SU-DHL-6 (cell line): ENCODE measurements around the gene DPP4.

Source experiments
- H2AFZ ChIP-seq: fragments of 200-600 bp; sonication (generic); 2 replicates; pipeline ENCODE4 v1.6.1; 2014; ENCODE audit warnings: low read depth, mild to moderate bottlenecking, moderate library complexity, mixed read lengths, antibody characterized with exemption, low read length; ENCODE audit not compliant: severe bottlenecking
- H3F3A ChIP-seq: fragments of 200-600 bp; shearing (Covaris generic); 2 replicates; pipeline ENCODE4 v1.6.0; 2016; ENCODE audit warnings: antibody characterized with exemption, mild to moderate bottlenecking; ENCODE audit not compliant: insufficient read depth
- H3K27ac ChIP-seq: fragments of 200-600 bp; sonication (generic); 2 replicates; pipeline ENCODE4 v1.5.1; 2016; ENCODE audit warnings: low read depth, mild to moderate bottlenecking, low read length, moderate library complexity, mixed read lengths
- H3K27me3 ChIP-seq: fragments of 200-600 bp; sonication (generic), shearing (Covaris generic); 2 replicates; pipeline ENCODE4 v1.6.0; 2014; ENCODE audit warnings: mild to moderate bottlenecking, low read length
- H3K36me3 ChIP-seq: fragments of 200-600 bp; sonication (generic); 2 replicates; pipeline ENCODE4 v1.6.1; 2014; ENCODE audit warnings: mild to moderate bottlenecking, low read length, mixed read lengths
- H3K4me2 ChIP-seq: fragments of 300-600, 200-600 bp; shearing (Covaris generic), sonication (generic); 2 replicates; pipeline ENCODE4 v1.6.0; 2014; ENCODE audit warnings: low read length, low read depth, mild to moderate bottlenecking; ENCODE audit not compliant: poor library complexity, severe bottlenecking
- H3K4me3 ChIP-seq: fragments of 200-600 bp; sonication (generic); 2 replicates; pipeline ENCODE4 v1.5.1; 2014; ENCODE audit warnings: antibody characterized with exemption, low read length, mild to moderate bottlenecking, mixed read lengths; ENCODE audit not compliant: insufficient read depth, poor library complexity, severe bottlenecking
- H3K79me2 ChIP-seq: fragments of 200-600 bp; sonication (generic); 2 replicates; pipeline ENCODE4 v1.6.1; 2014; ENCODE audit warnings: mild to moderate bottlenecking, low read length, moderate library complexity; ENCODE audit not compliant: insufficient read depth
- H3K9ac ChIP-seq: fragments of 200-600 bp; sonication (generic); 2 replicates; pipeline ENCODE4 v1.7.0; 2014; ENCODE audit warnings: mild to moderate bottlenecking, low read length
- H3K9me2 ChIP-seq: fragments of 200-600 bp; sonication (generic); replicated peaks from 2 replicates; pipeline ENCODE4 v1.6.1; 2014; ENCODE audit warnings: low read length; ENCODE audit not compliant: insufficient read depth
- H3K9me3 ChIP-seq: fragments of 200-600 bp; sonication (generic); 2 replicates; pipeline ENCODE4 v1.6.1; 2014; ENCODE audit warnings: low read length, mixed read lengths; ENCODE audit not compliant: insufficient read depth
- H4K20me1 ChIP-seq: fragments of 200-600 bp; sonication (generic); 2 replicates; pipeline ENCODE4 v1.6.1; 2014; ENCODE audit warnings: low read depth, mild to moderate bottlenecking, antibody characterized with exemption, low read length, moderate library complexity, mixed read lengths
- CTCF ChIP-seq: fragments of 200-600 bp; sonication (generic); IDR thresholded peaks from one replicate; pipeline ENCODE4 v1.5.1; 2017; ENCODE audit warnings: antibody characterized with exemption, mild to moderate bottlenecking, low read length, moderate library complexity; ENCODE audit not compliant: insufficient read depth, poor library complexity, severe bottlenecking
- EZH2phosphoT487 ChIP-seq: fragments of 200-600 bp; sonication (generic), shearing (Covaris generic); conservative IDR thresholded peaks from 2 replicates; pipeline ENCODE4 v1.6.1; 2018; ENCODE audit warnings: mild to moderate bottlenecking, antibody characterized with exemption, low read length, moderate library complexity, mixed read lengths

Gene DPP4

GRCh38 chr2:162017233-162017632, 56.8 kb downstream of the DPP4 start:
- H3K79me2 ChIP-seq, result no peaks in the 10 kb centered on the region
- H3K36me3 ChIP-seq, result no peaks in the 10 kb centered on the region
- no peak overlapping the region for H3K4me2 ChIP-seq
- H3K9me3 ChIP-seq, result no peaks in the 10 kb centered on the region
- H3K4me3 ChIP-seq, result no peak overlapping the region
- TF ChIP-seq EZH2phosphoT487, result no peak
- TF ChIP-seq CTCF, result no peak
- H4K20me1 ChIP-seq, result no peaks in the 10 kb centered on the region
- H2AFZ ChIP-seq, result no peak overlapping the region
- no peaks in the 10 kb centered on the region for H3F3A ChIP-seq
- H3K9me2 ChIP-seq, result no peaks in the 10 kb centered on the region
- no peak overlapping the region for H3K9ac ChIP-seq
- no peaks in the 10 kb centered on the region for H3K27me3 ChIP-seq
- H3K27ac ChIP-seq, result no peak overlapping the region

- no peak for TF ChIP-seq CTCF
- no peak for TF ChIP-seq EZH2phosphoT487
- Histone ChIP-seq H3K27ac (no peak overlapping the region), H3K9me3 (no peaks in the 10 kb centered on the region), H3K4me2 (no peak overlapping the region), H3K9ac (no peak overlapping the region), H3K79me2 (no peaks in the 10 kb centered on the region), H4K20me1 (no peaks in the 10 kb centered on the region), H3K27me3 (no peaks in the 10 kb centered on the region), H2AFZ (no peak overlapping the region), H3F3A (no peaks in the 10 kb centered on the region), H3K4me3 (no peak overlapping the region), H3K36me3 (no peaks in the 10 kb centered on the region), H3K9me2 (no peaks in the 10 kb centered on the region)
These were observed 57.9 kb downstream of the DPP4 start for GRCh38 chr2:162016080-162016479.

GRCh38 chr2:162014751-162015150, 59.3 kb downstream of the DPP4 start:
- Histone ChIP-seq H3K36me3 (no peaks in the 10 kb centered on the region), H3K4me3 (no peak overlapping the region), H3K27ac (no peak overlapping the region), H3K79me2 (no peaks in the 10 kb centered on the region), H4K20me1 (no peaks in the 10 kb centered on the region), H3K9me2 (no peaks in the 10 kb centered on the region), H2AFZ (no peak overlapping the region), H3K9ac (no peak overlapping the region), H3K27me3 (no peaks in the 10 kb centered on the region), H3K9me3 (no peaks in the 10 kb centered on the region), H3F3A (no peaks in the 10 kb centered on the region), H3K4me2 (no peak overlapping the region)
- TF ChIP-seq EZH2phosphoT487 (no peak), CTCF (no peak)
